WTC11 (cell line): ENCODE results near the gene HIVEP2. TPM values are rescaled to one million over a fixed set of nuclear protein-coding genes. Genes with fewer than 3 reads are reported as not detected.

ENCODE experiments used
- ATAC-seq: fragments of 200-7000 bp; cut with Tn5 transposase; 2 replicates; pipeline ENCODE4 v1.10.0; 2021; ENCODE audit warnings: mild to moderate bottlenecking, moderate library complexity
- CTCF ChIA-PET: fragments of 300-600 bp; sonication (Branson Sonifier 250); formaldehyde crosslinking; loops from one replicate; lab custom pipeline; 2021; ENCODE audit warnings: antibody characterized with exemption; lab: Charles Lee
- POLR2A ChIA-PET: fragments of 350-600 bp; sonication (Branson Sonifier 250); formaldehyde crosslinking; loops from one replicate; lab custom pipeline; 2021; ENCODE audit warnings: antibody characterized with exemption; lab: Charles Lee
- DNase-seq: peaks from one replicate; pipeline ENCODE4 v3.0.0; 2021; ENCODE audit warnings: low spot score
- H3K27ac Mint-ChIP-seq: 2 replicates; pipeline ENCODE4 v1.8.0; 2021; ENCODE audit warnings: mixed read lengths
- H3K27me3 Mint-ChIP-seq: 2 replicates; pipeline ENCODE4 v1.8.0; 2021; ENCODE audit warnings: low read depth, mild to moderate bottlenecking, moderate library complexity, mixed read lengths
- H3K36me3 Mint-ChIP-seq: 2 replicates; pipeline ENCODE4 v1.8.0; 2021; ENCODE audit warnings: mixed read lengths
- H3K4me1 Mint-ChIP-seq: 2 replicates; pipeline ENCODE4 v1.8.0; 2022; ENCODE audit warnings: mixed read lengths
- H3K4me3 Mint-ChIP-seq: 2 replicates; pipeline ENCODE4 v1.8.0; 2021; ENCODE audit warnings: mild to moderate bottlenecking, moderate library complexity, mixed read lengths
- H3K9me3 Mint-ChIP-seq: 2 replicates; pipeline ENCODE4 v1.8.0; 2021; ENCODE audit warnings: mixed read lengths
- E2F4 ChIP-seq: sonication (generic); formaldehyde crosslinking; IDR thresholded peaks from 2 replicates; pipeline ENCODE4 v1.8.1; 2022; ENCODE audit warnings: low read depth, mild to moderate bottlenecking, moderate library complexity, missing genetic modification reagents, borderline replicate concordance
- E2F5 ChIP-seq: sonication (generic); formaldehyde crosslinking; IDR thresholded peaks from 2 replicates; pipeline ENCODE4 v1.8.1; 2022; ENCODE audit warnings: mild to moderate bottlenecking, moderate library complexity, missing genetic modification reagents
- FOXJ3 ChIP-seq: sonication (generic); formaldehyde crosslinking; IDR thresholded peaks from 2 replicates; pipeline ENCODE4 v1.9.0; 2021; ENCODE audit warnings: missing genetic modification reagents, mild to moderate bottlenecking, borderline replicate concordance
- IRF1 ChIP-seq: sonication (generic); formaldehyde crosslinking; IDR thresholded peaks from 2 replicates; pipeline ENCODE4 v1.8.0; 2023; ENCODE audit warnings: missing genetic modification reagents
- MXD4 ChIP-seq: fragments of 250-450 bp; sonication (Bioruptor Pico); IDR thresholded peaks from 2 replicates; pipeline ENCODE4 v1.8.0; 2021; ENCODE audit warnings: mild to moderate bottlenecking, moderate library complexity, borderline replicate concordance
- NFATC4 ChIP-seq: fragments of 250-450 bp; sonication (Bioruptor Pico); IDR thresholded peaks from 2 replicates; pipeline ENCODE4 v1.9.0; 2021; ENCODE audit warnings: mild to moderate bottlenecking
- NR1H2 ChIP-seq: sonication (generic); formaldehyde crosslinking; IDR thresholded peaks from 2 replicates; pipeline ENCODE4 v1.9.0; 2021; ENCODE audit warnings: mild to moderate bottlenecking, moderate library complexity, missing genetic modification reagents
- SMAD4 ChIP-seq: sonication (generic); formaldehyde crosslinking; IDR thresholded peaks from 2 replicates; pipeline ENCODE4 v1.8.0; 2022; ENCODE audit warnings: mild to moderate bottlenecking, missing genetic modification reagents
- SP1 ChIP-seq: sonication (generic); formaldehyde crosslinking; conservative IDR thresholded peaks from 2 replicates; pipeline ENCODE4 v1.8.1; 2022; ENCODE audit warnings: missing genetic modification reagents
- ZNF121 ChIP-seq: sonication (generic); formaldehyde crosslinking; IDR thresholded peaks from 2 replicates; pipeline ENCODE4 v1.8.0; 2023; ENCODE audit warnings: missing genetic modification reagents
- ZNF138 ChIP-seq: sonication (generic); formaldehyde crosslinking; conservative IDR thresholded peaks from 2 replicates; pipeline ENCODE4 v1.8.1; 2022; ENCODE audit warnings: mild to moderate bottlenecking, moderate library complexity, missing genetic modification reagents
- ZNF232 ChIP-seq: sonication (generic); formaldehyde crosslinking; IDR thresholded peaks from 2 replicates; pipeline ENCODE4 v1.8.0; 2022; ENCODE audit warnings: mild to moderate bottlenecking, missing genetic modification reagents
- ZNF263 ChIP-seq: sonication (generic); formaldehyde crosslinking; IDR thresholded peaks from 2 replicates; pipeline ENCODE4 v1.8.1; 2022; ENCODE audit warnings: low read depth, mild to moderate bottlenecking, moderate library complexity, missing genetic modification reagents
- ZNF281 ChIP-seq: sonication (generic); formaldehyde crosslinking; IDR thresholded peaks from 2 replicates; pipeline ENCODE4 v1.8.0; 2023; ENCODE audit warnings: mild to moderate bottlenecking, missing genetic modification reagents
- ZNF416 ChIP-seq: fragments of 250-450 bp; sonication (Bioruptor Pico); IDR thresholded peaks from 2 replicates; pipeline ENCODE4 v1.9.0; 2021; ENCODE audit warnings: mild to moderate bottlenecking, inconsistent platforms
- total RNA-seq: library from RNA; stranded (reverse); gene quantifications from 3 replicates; pipeline ENCODE4 v1.2.3, GENCODE V29; 2021
- TF ChIP-seq, protein P1 (sequence below): sonication (generic); formaldehyde crosslinking; conservative IDR thresholded peaks from 2 replicates; pipeline ENCODE4 v1.8.1; 2023; ENCODE audit warnings: mild to moderate bottlenecking, low read depth, missing genetic modification reagents, moderate library complexity
- TF ChIP-seq, protein P2 (sequence below): sonication (generic); formaldehyde crosslinking; IDR thresholded peaks from 2 replicates; pipeline ENCODE4 v1.8.1; 2022; ENCODE audit warnings: mild to moderate bottlenecking, missing genetic modification reagents, moderate library complexity, borderline replicate concordance
- TF ChIP-seq, protein P3 (sequence below): sonication (generic); formaldehyde crosslinking; IDR thresholded peaks from 2 replicates; pipeline ENCODE4 v1.8.0; 2022; ENCODE audit warnings: mild to moderate bottlenecking, missing genetic modification reagents
- TF ChIP-seq, protein P4 (sequence below): sonication (generic); formaldehyde crosslinking; IDR thresholded peaks from 2 replicates; pipeline ENCODE4 v1.8.1; 2023; ENCODE audit warnings: mild to moderate bottlenecking, missing genetic modification reagents, moderate library complexity

Gene HIVEP2
- total RNA-seq, 1 experiment from 2014 or later: 11.5 TPM

DNA sequence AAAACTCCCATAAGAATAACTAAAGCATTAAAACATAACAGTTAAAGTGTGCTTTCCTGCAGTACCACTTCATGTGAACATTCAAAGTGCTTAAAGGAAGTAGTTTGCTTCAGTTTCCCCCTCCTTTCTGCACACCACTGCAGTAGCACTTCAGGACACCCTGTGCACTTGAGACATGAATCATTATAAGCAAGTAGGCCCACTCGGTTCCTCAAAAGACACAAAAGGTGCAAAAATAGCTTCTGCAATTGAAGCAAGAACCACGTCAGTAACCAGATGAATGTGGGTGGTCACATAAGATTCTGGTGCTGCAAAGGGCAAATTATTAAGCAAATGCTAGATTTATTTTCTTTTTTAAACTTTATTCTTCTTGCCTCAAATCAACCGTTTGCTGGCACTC lies 160.6 kb downstream of the HIVEP2 start:
- DNase-seq: no peak

DNA sequence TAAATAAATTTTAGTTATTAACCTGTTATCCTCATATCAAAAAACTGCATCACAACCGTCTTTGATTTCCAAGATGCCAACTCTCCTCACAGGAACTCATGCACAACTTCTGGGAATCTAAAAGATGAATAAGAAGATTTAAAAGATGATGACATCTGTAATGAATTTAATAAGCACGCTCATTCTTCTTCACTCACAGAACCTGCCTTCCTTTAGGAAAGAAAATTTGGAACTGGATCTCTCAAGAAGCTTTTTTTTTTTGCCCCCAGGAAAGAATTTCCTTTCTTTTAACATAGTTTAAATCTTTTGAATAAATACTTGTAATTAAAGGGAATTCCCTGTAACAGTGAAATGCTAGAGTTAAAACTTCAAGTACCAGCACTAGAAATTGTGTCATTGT lies 161.5 kb downstream of the HIVEP2 start:
- Mint-ChIP-seq H3K4me3 (no peak overlapping the region), H3K27me3 (no peaks in the 10 kb centered on the region), H3K4me1 (peaks cover 4% of the 10 kb centered on the region), H3K27ac (no peak overlapping the region), H3K36me3 (no peaks in the 10 kb centered on the region), H3K9me3 (no peaks in the 10 kb centered on the region)
- CTCF ChIA-PET: no interaction called here
- DNase-seq: no peak
- no peak for ATAC-seq
- POLR2A ChIA-PET: no interaction called here
- no peak for TF ChIP-seq SP1 (CRISPR knock-in tag)
- TF ChIP-seq ZNF263 (CRISPR knock-in tag): no peak
- TF ChIP-seq IRF1 (CRISPR knock-in tag): no peak
- no peak for TF ChIP-seq E2F4
- no peak for TF ChIP-seq ZNF138 (CRISPR knock-in tag)
- no peak for TF ChIP-seq NR1H2 (CRISPR knock-in tag)
- no peak for TF ChIP-seq SMAD4 (CRISPR knock-in tag)
- no peak for TF ChIP-seq ZNF121
- no peak for TF ChIP-seq ZNF232 (CRISPR knock-in tag)
- TF ChIP-seq NFATC4 (CRISPR knock-in tag): no peak
- TF ChIP-seq ZNF281 (CRISPR knock-in tag): no peak
- TF ChIP-seq, protein P1, sequence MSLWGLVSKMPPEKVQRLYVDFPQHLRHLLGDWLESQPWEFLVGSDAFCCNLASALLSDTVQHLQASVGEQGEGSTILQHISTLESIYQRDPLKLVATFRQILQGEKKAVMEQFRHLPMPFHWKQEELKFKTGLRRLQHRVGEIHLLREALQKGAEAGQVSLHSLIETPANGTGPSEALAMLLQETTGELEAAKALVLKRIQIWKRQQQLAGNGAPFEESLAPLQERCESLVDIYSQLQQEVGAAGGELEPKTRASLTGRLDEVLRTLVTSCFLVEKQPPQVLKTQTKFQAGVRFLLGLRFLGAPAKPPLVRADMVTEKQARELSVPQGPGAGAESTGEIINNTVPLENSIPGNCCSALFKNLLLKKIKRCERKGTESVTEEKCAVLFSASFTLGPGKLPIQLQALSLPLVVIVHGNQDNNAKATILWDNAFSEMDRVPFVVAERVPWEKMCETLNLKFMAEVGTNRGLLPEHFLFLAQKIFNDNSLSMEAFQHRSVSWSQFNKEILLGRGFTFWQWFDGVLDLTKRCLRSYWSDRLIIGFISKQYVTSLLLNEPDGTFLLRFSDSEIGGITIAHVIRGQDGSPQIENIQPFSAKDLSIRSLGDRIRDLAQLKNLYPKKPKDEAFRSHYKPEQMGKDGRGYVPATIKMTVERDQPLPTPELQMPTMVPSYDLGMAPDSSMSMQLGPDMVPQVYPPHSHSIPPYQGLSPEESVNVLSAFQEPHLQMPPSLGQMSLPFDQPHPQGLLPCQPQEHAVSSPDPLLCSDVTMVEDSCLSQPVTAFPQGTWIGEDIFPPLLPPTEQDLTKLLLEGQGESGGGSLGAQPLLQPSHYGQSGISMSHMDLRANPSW (CRISPR knock-in tag): no peak
- TF ChIP-seq, protein P2, sequence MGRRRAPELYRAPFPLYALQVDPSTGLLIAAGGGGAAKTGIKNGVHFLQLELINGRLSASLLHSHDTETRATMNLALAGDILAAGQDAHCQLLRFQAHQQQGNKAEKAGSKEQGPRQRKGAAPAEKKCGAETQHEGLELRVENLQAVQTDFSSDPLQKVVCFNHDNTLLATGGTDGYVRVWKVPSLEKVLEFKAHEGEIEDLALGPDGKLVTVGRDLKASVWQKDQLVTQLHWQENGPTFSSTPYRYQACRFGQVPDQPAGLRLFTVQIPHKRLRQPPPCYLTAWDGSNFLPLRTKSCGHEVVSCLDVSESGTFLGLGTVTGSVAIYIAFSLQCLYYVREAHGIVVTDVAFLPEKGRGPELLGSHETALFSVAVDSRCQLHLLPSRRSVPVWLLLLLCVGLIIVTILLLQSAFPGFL (CRISPR knock-in tag): no peak

More for the DNA sequence above, 160.6 kb downstream of the HIVEP2 start:
- TF ChIP-seq MXD4 (CRISPR knock-in tag) (no peak), ZNF121 (no peak), FOXJ3 (CRISPR knock-in tag) (no peak), E2F5 (no peak), ZNF416 (CRISPR knock-in tag) (no peak)
- TF ChIP-seq, protein P3, sequence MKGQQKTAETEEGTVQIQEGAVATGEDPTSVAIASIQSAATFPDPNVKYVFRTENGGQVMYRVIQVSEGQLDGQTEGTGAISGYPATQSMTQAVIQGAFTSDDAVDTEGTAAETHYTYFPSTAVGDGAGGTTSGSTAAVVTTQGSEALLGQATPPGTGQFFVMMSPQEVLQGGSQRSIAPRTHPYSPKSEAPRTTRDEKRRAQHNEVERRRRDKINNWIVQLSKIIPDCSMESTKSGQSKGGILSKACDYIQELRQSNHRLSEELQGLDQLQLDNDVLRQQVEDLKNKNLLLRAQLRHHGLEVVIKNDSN (CRISPR knock-in tag): no peak
- TF ChIP-seq, protein P4, sequence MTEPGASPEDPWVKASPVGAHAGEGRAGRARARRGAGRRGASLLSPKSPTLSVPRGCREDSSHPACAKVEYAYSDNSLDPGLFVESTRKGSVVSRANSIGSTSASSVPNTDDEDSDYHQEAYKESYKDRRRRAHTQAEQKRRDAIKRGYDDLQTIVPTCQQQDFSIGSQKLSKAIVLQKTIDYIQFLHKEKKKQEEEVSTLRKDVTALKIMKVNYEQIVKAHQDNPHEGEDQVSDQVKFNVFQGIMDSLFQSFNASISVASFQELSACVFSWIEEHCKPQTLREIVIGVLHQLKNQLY (CRISPR knock-in tag): no peak
- TF ChIP-seq, protein P1 (CRISPR knock-in tag): no peak
- ATAC-seq: no peak
- Mint-ChIP-seq H3K36me3 (no peaks in the 10 kb centered on the region), H3K27ac (no peak overlapping the region; the same call in 1 of the 2 replicates), H3K27me3 (no peaks in the 10 kb centered on the region), H3K9me3 (no peaks in the 10 kb centered on the region), H3K4me1 (peaks cover 4% of the 10 kb centered on the region), H3K4me3 (no peak overlapping the region)
- CTCF ChIA-PET: no interaction called here
- POLR2A ChIA-PET: no interaction called here
